PFSK-1 (cell line): ENCODE data around the gene RGP1.

ENCODE experiments used
- POLR2AphosphoS5 ChIP-seq: IDR thresholded peaks from 2 replicates; pipeline ENCODE4 v1.6.1; 2012; ENCODE audit warnings: low read depth, mild to moderate bottlenecking, control low read depth, low read length, moderate library complexity
- SIN3A ChIP-seq: IDR thresholded peaks from 2 replicates; pipeline ENCODE4 v1.6.1; 2012; ENCODE audit warnings: mild to moderate bottlenecking, low read length, moderate library complexity, borderline replicate concordance; ENCODE audit not compliant: insufficient read depth
- TAF1 ChIP-seq: IDR thresholded peaks from 2 replicates; pipeline ENCODE4 v1.6.1; 2012; ENCODE audit warnings: low read length, control low read depth, borderline replicate concordance; ENCODE audit not compliant: insufficient read depth
- TF ChIP-seq, protein P1 (sequence below), 2 experiments: IDR thresholded peaks; 2 replicates each; pipeline versions ENCODE4 v1.6.1 to v1.8.0; 2011 to 2012; ENCODE audit warnings: low read depth in 2 of 2, low read length in 2 of 2, control low read depth in 1 of 2, inconsistent platforms in 1 of 2, mild to moderate bottlenecking in 1 of 2, moderate library complexity in 1 of 2; ENCODE audit not compliant: insufficient read depth in 1 of 2

DNA sequence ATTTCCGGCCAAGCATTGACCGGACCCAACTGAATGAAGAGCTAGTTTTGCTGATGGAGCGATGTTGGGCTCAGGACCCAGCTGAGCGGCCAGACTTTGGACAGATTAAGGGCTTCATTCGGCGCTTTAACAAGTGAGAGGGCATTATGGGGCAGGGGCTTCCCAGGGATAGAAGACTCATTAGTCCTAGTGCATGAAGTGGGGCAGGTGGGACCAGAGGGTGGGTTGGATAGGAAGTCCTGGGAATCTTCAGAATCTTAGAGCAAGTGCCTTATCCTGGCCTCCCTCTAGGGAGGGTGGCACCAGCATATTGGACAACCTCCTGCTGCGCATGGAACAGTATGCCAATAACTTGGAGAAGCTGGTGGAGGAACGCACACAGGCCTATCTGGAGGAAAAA, 57.0 kb downstream of the RGP1 start:
- TF ChIP-seq POLR2AphosphoS5 = no peak
- TF ChIP-seq, protein P1, sequence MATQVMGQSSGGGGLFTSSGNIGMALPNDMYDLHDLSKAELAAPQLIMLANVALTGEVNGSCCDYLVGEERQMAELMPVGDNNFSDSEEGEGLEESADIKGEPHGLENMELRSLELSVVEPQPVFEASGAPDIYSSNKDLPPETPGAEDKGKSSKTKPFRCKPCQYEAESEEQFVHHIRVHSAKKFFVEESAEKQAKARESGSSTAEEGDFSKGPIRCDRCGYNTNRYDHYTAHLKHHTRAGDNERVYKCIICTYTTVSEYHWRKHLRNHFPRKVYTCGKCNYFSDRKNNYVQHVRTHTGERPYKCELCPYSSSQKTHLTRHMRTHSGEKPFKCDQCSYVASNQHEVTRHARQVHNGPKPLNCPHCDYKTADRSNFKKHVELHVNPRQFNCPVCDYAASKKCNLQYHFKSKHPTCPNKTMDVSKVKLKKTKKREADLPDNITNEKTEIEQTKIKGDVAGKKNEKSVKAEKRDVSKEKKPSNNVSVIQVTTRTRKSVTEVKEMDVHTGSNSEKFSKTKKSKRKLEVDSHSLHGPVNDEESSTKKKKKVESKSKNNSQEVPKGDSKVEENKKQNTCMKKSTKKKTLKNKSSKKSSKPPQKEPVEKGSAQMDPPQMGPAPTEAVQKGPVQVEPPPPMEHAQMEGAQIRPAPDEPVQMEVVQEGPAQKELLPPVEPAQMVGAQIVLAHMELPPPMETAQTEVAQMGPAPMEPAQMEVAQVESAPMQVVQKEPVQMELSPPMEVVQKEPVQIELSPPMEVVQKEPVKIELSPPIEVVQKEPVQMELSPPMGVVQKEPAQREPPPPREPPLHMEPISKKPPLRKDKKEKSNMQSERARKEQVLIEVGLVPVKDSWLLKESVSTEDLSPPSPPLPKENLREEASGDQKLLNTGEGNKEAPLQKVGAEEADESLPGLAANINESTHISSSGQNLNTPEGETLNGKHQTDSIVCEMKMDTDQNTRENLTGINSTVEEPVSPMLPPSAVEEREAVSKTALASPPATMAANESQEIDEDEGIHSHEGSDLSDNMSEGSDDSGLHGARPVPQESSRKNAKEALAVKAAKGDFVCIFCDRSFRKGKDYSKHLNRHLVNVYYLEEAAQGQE (IDR thresholded peaks at IDR 0.05; ENCODE audit: insufficient read depth in 1 of 2, low read depth in 2 of 2, low read length in 2 of 2) = no peak
- TF ChIP-seq SIN3A = no peak
- TF ChIP-seq TAF1 = no peak
